AG04449 (cell line): ENCODE data around the gene ZNF497.
"Not testable (repeated sequence)": the region's sequence is repeated elsewhere in the genome, so short reads cannot be mapped to it uniquely, and the experiment has no call there.

Experiments used
- CTCF ChIA-PET: fragments of 350-600 bp; formaldehyde crosslinking; extraction: SDS; loops from one replicate; lab custom pipeline; 2021; ENCODE audit warnings: antibody characterized with exemption; lab: Yijun Ruan, JAX
- POLR2A ChIA-PET: fragments of 400-600, 350-600 bp; formaldehyde crosslinking; extraction: SDS; loops from one replicate; lab custom pipeline; 2020; ENCODE audit warnings: antibody characterized with exemption, inconsistent platforms; lab: Yijun Ruan, JAX
- DNase-seq: peaks from one replicate; pipeline ENCODE4 v3.0.0-alpha.2; 2010; ENCODE audit warnings: low read depth, low spot score
- H3K4me3 ChIP-seq: 2 replicates; pipeline ENCODE4 v1.5.1; 2011; ENCODE audit warnings: low read depth, mild to moderate bottlenecking, control low read depth, low read length
- CTCF ChIP-seq: IDR thresholded peaks from one replicate; pipeline ENCODE4 v1.5.1; 2011; ENCODE audit warnings: mild to moderate bottlenecking, moderate library complexity, low read length, control low read depth, inconsistent platforms; ENCODE audit not compliant: insufficient read depth; ENCODE audit errors: missing control alignments

Gene ZNF497

GRCh38 chr19:58349590-58349989 lies 13.0 kb downstream of the ZNF497 start:
- ChIA-PET CTCF (no interaction called here), POLR2A (interaction anchor here (3.4 kb wide), 1 partner anchor 13 kb away, joined by 22 read pairs; the partner anchor contains the start of gene ZNF497)
- no peak for DNase-seq
- no peak for TF ChIP-seq CTCF
- H3K4me3 ChIP-seq, result no peak overlapping the region

GRCh38 chr19:58348080-58348479 lies 14.5 kb downstream of the ZNF497 start:
- H3K4me3 ChIP-seq, result peak overlapping the region; percentile 78
- not testable (repeated sequence) for DNase-seq
- POLR2A ChIA-PET, result interaction anchor here (1.6 to 3.4 kb wide), 5 partner anchors 9 to 165 kb away, joined by 4 to 22 read pairs (median 8); partner anchors contain the start of genes ZNF274 and ZNF497
- CTCF ChIA-PET, result interaction anchor here (0.6 to 0.7 kb wide), 4 partner anchors 8 to 193 kb away, joined by 3 to 4 read pairs (median 4); partner anchors contain the start of gene ZNF497

DNA sequence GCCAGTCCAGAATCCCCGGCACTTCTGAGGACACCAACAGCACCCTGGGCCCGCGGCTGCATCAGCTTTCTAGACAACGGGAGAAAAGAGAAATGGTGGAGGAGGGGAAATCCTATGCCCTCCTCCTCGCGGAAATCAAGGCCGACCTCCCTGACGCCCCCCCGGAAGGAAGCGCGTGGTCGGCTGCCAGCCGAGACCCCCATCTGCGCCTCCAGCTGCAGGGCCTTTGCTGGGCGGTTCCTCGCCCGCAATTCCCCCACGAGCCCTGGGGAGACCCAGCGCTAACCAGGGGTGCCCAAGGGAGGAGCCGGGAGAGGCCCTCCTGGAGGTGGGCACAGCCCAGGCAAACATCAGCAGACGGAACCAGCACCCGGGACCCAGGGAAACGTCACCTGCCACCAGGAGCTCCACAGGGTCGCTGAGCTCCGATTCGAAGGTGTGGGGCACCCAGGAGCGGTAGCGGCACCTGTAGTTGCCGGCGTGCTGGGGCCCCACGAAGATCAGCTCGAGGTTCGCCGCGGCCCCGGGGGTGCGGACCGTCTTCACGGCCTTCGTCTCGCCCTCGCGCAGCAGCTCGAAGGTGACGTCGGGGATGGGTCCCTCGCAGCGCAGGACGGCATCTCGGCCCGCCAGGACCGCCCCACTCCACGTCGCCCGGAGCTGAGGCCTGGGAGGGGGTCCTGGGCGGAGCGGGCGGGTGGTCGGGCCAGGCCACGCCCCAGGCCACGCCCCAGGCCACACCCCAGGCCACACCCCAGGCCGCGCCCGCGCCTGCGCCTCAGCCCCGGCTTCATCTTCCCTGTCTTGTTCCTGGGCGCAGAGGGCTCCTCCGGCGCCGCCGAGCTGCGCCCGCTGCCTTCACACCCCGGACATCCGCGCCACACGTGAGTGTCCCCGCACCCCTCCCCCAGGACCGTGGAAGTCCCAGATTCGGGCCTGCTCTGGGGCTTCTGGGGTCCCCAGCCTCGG lies 15.3 kb downstream of the ZNF497 start:
- no peak for TF ChIP-seq CTCF
- DNase-seq, result no peak
- POLR2A ChIA-PET, result interaction anchor here (0.6 to 3.4 kb wide), 9 partner anchors 8 to 944 kb away, joined by 3 to 22 read pairs (median 6); partner anchors contain the start of genes ZNF274, ZNF497, ZNF584 and ZSCAN22
- peak overlapping the region; percentile 78 for H3K4me3 ChIP-seq
- CTCF ChIA-PET, result interaction anchor here (0.7 kb wide), 1 partner anchor 631 kb away, joined by 3 read pairs; no protein-coding TSS in a partner anchor

- ChIA-PET POLR2A (interaction anchor here (1.2 kb wide), 1 partner anchor 12 kb away, joined by 3 read pairs; no protein-coding TSS in a partner anchor), CTCF (no interaction called here)
- no peak for TF ChIP-seq CTCF
- DNase-seq, result no peak
- no peak overlapping the region for H3K4me3 ChIP-seq
Measured at GRCh38 chr19:58345558-58345957, 17.0 kb downstream of the ZNF497 start.

GRCh38 chr19:58338825-58339558 lies 23.6 kb downstream of the ZNF497 start:
- no peak for TF ChIP-seq CTCF
- H3K4me3 ChIP-seq, result no peak overlapping the region
- CTCF ChIA-PET, result interaction anchor here (0.6 kb wide), 1 partner anchor 10 kb away, joined by 4 read pairs; no protein-coding TSS in a partner anchor
- no peak for DNase-seq
- POLR2A ChIA-PET, result no interaction called here

DNA sequence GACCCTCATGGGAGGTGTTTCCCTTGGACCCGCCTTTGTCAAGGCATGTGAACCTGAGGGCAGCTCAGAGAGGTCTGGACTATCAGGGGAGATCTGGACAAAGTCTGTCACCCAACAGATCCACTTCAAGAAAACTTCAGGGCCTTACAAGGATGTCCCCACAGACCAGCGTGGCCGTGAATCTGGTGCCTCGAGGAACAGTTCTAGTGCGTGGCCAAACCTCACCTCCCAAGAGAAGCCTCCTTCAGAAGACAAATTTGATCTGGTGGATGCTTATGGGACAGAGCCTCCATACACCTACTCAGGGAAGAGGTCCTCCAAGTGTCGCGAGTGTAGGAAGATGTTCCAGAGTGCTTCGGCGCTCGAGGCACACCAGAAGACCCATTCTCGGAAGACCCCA lies 24.2 kb downstream of the ZNF497 start:
- DNase-seq, result no peak
- no peak for TF ChIP-seq CTCF
- H3K4me3 ChIP-seq, result no peak overlapping the region
- CTCF ChIA-PET, result no interaction called here
- POLR2A ChIA-PET, result no interaction called here
